ENCODE measurements around the gene PPFIA3.
A peak's percentile ranks its signal among the peaks of the same experiment; 100 is the strongest.
"Not testable (repeated sequence)": the region's sequence is repeated elsewhere in the genome, so short reads cannot be mapped to it uniquely, and the experiment has no call there.

PPFIA3 gene
- 4.9 to 9.3 reads per million in 2 experiments for total RNA-seq

- DNase-seq (ENCODE audit: low read depth) = no peak
Measured at GRCh38 chr19:49119411-49120324, at the start of gene PPFIA3. Gene PPFIA3 (plus strand): TSS chr19:49119544. CDS start chr19:49127874, 8,330 bp downstream.

GRCh38 chr19:49070416-49070815, 48.9 kb upstream of the PPFIA3 start:
- no peak for DNase-seq (ENCODE audit: low read depth)

- no peak for DNase-seq (ENCODE audit: low read depth)
Measured at GRCh38 chr19:49071860-49072547, 47.3 kb upstream of the PPFIA3 start.

- DNase-seq (ENCODE audit: low read depth) = no peak
Measured at GRCh38 chr19:49073514-49074378, 45.6 kb upstream of the PPFIA3 start.

GRCh38 chr19:49074869-49075268, 44.5 kb upstream of the PPFIA3 start:
- not testable (repeated sequence) for DNase-seq (ENCODE audit: low read depth)

- DNase-seq (ENCODE audit: low read depth) = no peak
Measured at GRCh38 chr19:49080392-49080791, 39.0 kb upstream of the PPFIA3 start.

- DNase-seq (ENCODE audit: low read depth) = no peak
Measured at GRCh38 chr19:49081273-49081672, 38.1 kb upstream of the PPFIA3 start.

GRCh38 chr19:49084206-49085019, 34.9 kb upstream of the PPFIA3 start:
- no peak for DNase-seq (ENCODE audit: low read depth)

- peak; percentile 98 for DNase-seq (ENCODE audit: low read depth)
Measured at GRCh38 chr19:49085020-49085867, 34.1 kb upstream of the PPFIA3 start, which contains the start of gene SNRNP70. Gene SNRNP70 (plus strand): TSS chr19:49085451. CDS start chr19:49086415, 964 bp downstream.

- DNase-seq (ENCODE audit: low read depth) = no peak
Measured at GRCh38 chr19:49085868-49086232, 33.5 kb upstream of the PPFIA3 start.

GRCh38 chr19:49086296-49086695, 33.0 kb upstream of the PPFIA3 start:
- no peak for DNase-seq (ENCODE audit: low read depth)

- no peak for DNase-seq (ENCODE audit: low read depth)
Measured at GRCh38 chr19:49091391-49092038, 27.8 kb upstream of the PPFIA3 start.

GRCh38 chr19:49092686-49093085, 26.7 kb upstream of the PPFIA3 start:
- DNase-seq (ENCODE audit: low read depth) = no peak

- no peak for DNase-seq (ENCODE audit: low read depth)
Measured at GRCh38 chr19:49094505-49095482, 24.6 kb upstream of the PPFIA3 start.

GRCh38 chr19:49097453-49098288, 21.7 kb upstream of the PPFIA3 start:
- DNase-seq (ENCODE audit: low read depth) = peak; percentile 65

GRCh38 chr19:49098795-49099194, 20.5 kb upstream of the PPFIA3 start:
- no peak for DNase-seq (ENCODE audit: low read depth)

GRCh38 chr19:49101160-49101559, 18.2 kb upstream of the PPFIA3 start:
- DNase-seq (ENCODE audit: low read depth) = no peak
